Measurements from ENCODE around the gene NHLRC1. TPM values are rescaled to one million over a fixed set of nuclear protein-coding genes. Genes with fewer than 3 reads are reported as not detected.

Gene NHLRC1
- total and polyA plus RNA-seq, 10 donors, result 0.79 to 3.4 (median 1.4) TPM

- intact Hi-C loops (cut with DNase I; ENCODE audit: low total_unique reads), result no loop called here
- no peak overlapping the region for H3K27ac ChIP-seq
- WGBS, 5 donors, result 65 to 88% (median 83%) methylated on average over 1 of the region's 1 CpG
Measured at GRCh38 chr6:18101271-18101670, 21.2 kb downstream of the NHLRC1 start.

GRCh38 chr6:18100296-18100695, 22.2 kb downstream of the NHLRC1 start:
- H3K36me3 ChIP-seq, result no peaks in the 10 kb centered on the region
- intact Hi-C loops (cut with DNase I; ENCODE audit: low total_unique reads), result no loop called here
- H3K27me3 ChIP-seq (replicated peaks in 1 of 7), result no peaks in the 10 kb centered on the region
- no peak overlapping the region for H3K27ac ChIP-seq
- no peak for DNase-seq
- no peak for TF ChIP-seq POLR2AphosphoS5 (IDR thresholded peaks at IDR 0.05)
- TF ChIP-seq CTCF (IDR thresholded peaks at IDR 0.05 in 8 of 11, conservative IDR thresholded peaks at IDR 0.05 in 3 of 11), result no peak
- TF ChIP-seq POLR2A (IDR thresholded peaks at IDR 0.05), result no peak
- H3K4me1 ChIP-seq, result no peaks in the 10 kb centered on the region
- H3K9me3 ChIP-seq, result no peaks in the 10 kb centered on the region
- WGBS, 5 donors, result 79 to 91% (median 84%) methylated on average over 3 of the region's 3 CpGs
- no peak overlapping the region for H3K4me3 ChIP-seq

More at GRCh38 chr6:18101271-18101670, 21.2 kb downstream of the NHLRC1 start:
- H3K4me3 ChIP-seq, result no peak overlapping the region
- H3K27me3 ChIP-seq (replicated peaks in 1 of 7), result no peaks in the 10 kb centered on the region
- no peaks in the 10 kb centered on the region for H3K4me1 ChIP-seq
- TF ChIP-seq POLR2AphosphoS5 (IDR thresholded peaks at IDR 0.05) (no peak), POLR2A (IDR thresholded peaks at IDR 0.05) (no peak)
- H3K36me3 ChIP-seq, result no peaks in the 10 kb centered on the region
- no peak for DNase-seq
- peaks cover 0 to 6% (median 2%) of the 10 kb centered on the region in 8 donors for H3K9me3 ChIP-seq

DNA sequence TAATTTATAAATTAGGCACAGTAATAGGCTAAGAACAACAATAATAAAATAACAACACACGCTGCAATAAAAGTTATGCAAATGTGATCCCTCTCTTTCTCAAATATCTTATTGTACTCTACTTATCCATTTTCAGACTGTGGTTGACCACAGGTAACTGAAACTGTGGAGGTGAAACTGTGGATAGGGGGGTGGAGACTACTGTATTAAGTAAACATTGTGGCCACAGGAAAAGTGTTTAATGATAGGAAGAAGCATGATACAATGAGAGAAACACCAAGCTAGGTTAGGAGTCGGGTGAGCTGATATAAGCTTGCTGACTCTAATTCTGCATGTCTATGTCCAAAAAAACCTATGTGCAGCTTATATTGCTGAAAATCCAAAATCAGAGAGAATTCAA, 23.0 kb downstream of the NHLRC1 start:
- TF ChIP-seq POLR2A (IDR thresholded peaks at IDR 0.05), result no peak
- no peak for TF ChIP-seq POLR2AphosphoS5 (IDR thresholded peaks at IDR 0.05)
- no peak for TF ChIP-seq CTCF (IDR thresholded peaks at IDR 0.05 in 8 of 11, conservative IDR thresholded peaks at IDR 0.05 in 3 of 11)
- Histone ChIP-seq H3K27ac (no peak overlapping the region), H3K4me1 (no peaks in the 10 kb centered on the region), H3K4me3 (no peak overlapping the region), H3K36me3 (no peaks in the 10 kb centered on the region), H3K27me3 (replicated peaks in 1 of 7) (no peaks in the 10 kb centered on the region), H3K9me3 (no peaks in the 10 kb centered on the region)
- 74 to 88% (median 80%) methylated on average over 2 of the region's 2 CpGs for WGBS, 5 donors
- intact Hi-C loops (cut with DNase I; ENCODE audit: low total_unique reads), result no loop called here
- DNase-seq, result no peak

- no peak for DNase-seq
- H3K4me1 ChIP-seq, result no peaks in the 10 kb centered on the region
- H3K9me3 ChIP-seq, result no peaks in the 10 kb centered on the region
- 81 to 95% (median 83%) methylated on average over 3 of the region's 3 CpGs for WGBS, 5 donors
- H3K36me3 ChIP-seq, result no peaks in the 10 kb centered on the region
- no peaks in the 10 kb centered on the region for H3K27me3 ChIP-seq (replicated peaks in 1 of 7)
- no peak overlapping the region for H3K4me3 ChIP-seq
- TF ChIP-seq POLR2A (IDR thresholded peaks at IDR 0.05) (no peak), CTCF (IDR thresholded peaks at IDR 0.05 in 8 of 11, conservative IDR thresholded peaks at IDR 0.05 in 3 of 11) (no peak), POLR2AphosphoS5 (IDR thresholded peaks at IDR 0.05) (no peak)
- intact Hi-C loops (cut with DNase I; ENCODE audit: low total_unique reads), result no loop called here
- H3K27ac ChIP-seq, result no peak overlapping the region
Measured at GRCh38 chr6:18096423-18096822, 26.1 kb downstream of the NHLRC1 start.

DNA sequence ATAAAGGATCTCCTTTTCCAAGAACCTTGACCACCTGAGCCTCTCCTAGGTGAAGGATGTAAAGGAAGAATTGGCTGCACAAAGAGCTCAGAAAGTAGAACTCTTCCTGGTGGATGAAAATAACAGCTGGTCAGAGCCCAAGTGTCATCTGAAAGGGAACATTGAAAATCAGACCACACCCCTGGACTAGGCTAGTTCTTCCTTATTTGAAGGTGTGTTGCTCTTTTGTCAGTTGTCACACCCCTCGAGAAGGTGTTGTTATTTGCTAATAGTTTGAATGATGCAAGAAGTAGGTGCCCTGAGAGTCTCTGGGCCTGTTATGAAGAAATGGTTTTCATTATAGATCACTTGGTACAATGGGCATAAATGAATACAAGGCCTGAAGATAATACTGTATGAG, 31.1 kb downstream of the NHLRC1 start:
- TF ChIP-seq POLR2AphosphoS5 (IDR thresholded peaks at IDR 0.05) (no peak), CTCF (IDR thresholded peaks at IDR 0.05 in 8 of 11, conservative IDR thresholded peaks at IDR 0.05 in 3 of 11) (no peak), POLR2A (IDR thresholded peaks at IDR 0.05) (no peak)
- no peak overlapping the region for H3K27ac ChIP-seq
- H3K9me3 ChIP-seq, result peaks cover 0 to 18% (median 12%) of the 10 kb centered on the region in 8 donors
- no peaks in the 10 kb centered on the region for H3K36me3 ChIP-seq
- no peaks in the 10 kb centered on the region for H3K4me1 ChIP-seq
- no peak for DNase-seq
- H3K27me3 ChIP-seq (replicated peaks in 1 of 7), result no peaks in the 10 kb centered on the region
- WGBS, 5 donors, result 70 to 91% (median 84%) methylated on average over 1 of the region's 1 CpG
- intact Hi-C loops (cut with DNase I; ENCODE audit: low total_unique reads), result no loop called here
- no peak overlapping the region for H3K4me3 ChIP-seq

All from spleen (tissue), 11 donors.